IMR-90 (cell line): Measurements from ENCODE around the gene BHLHE23. TPM values are rescaled to one million over a fixed set of nuclear protein-coding genes. Genes with fewer than 3 reads are reported as not detected.

ENCODE experiments used
- ATAC-seq: fragments of 200-7000 bp; cut with Tn5 transposase; 2 replicates; pipeline ENCODE4 v1.9.1; 2020; ENCODE audit warnings: low read depth, mild to moderate bottlenecking, moderate library complexity
- BruUV-seq: library from RNA; stranded (reverse); fragments of 400-500 nt; replicated peaks from 2 replicates; lab custom pipeline; 2021; lab: Mats Ljungman, UMichigan
- CTCF ChIA-PET: fragments of 300-600 bp; formaldehyde crosslinking; extraction: SDS; loops from one replicate; lab custom pipeline; 2021; ENCODE audit warnings: antibody characterized with exemption; lab: Yijun Ruan, JAX
- POLR2A ChIA-PET: fragments of 300-600 bp; sonication (Branson Sonifier 250); formaldehyde crosslinking; loops from one replicate; lab custom pipeline; 2022; ENCODE audit warnings: antibody characterized with exemption; ENCODE audit not compliant: unreplicated experiment; lab: Charles Lee
- DNase-seq: peaks from one replicate; pipeline ENCODE4 v3.0.0; 2013
- H2AFZ ChIP-seq: replicated peaks from 2 replicates; pipeline ENCODE3; 2013; ENCODE audit warnings: low read length, mild to moderate bottlenecking; ENCODE audit not compliant: poor library complexity
- H2AK5ac ChIP-seq: 2 replicates; pipeline ENCODE4 v1.6.1; 2013; ENCODE audit warnings: low read depth, low read length, inconsistent platforms
- H2AK9ac ChIP-seq: replicated peaks from 2 replicates; pipeline ENCODE3; 2013; ENCODE audit warnings: mild to moderate bottlenecking, low read depth, low read length, moderate library complexity; ENCODE audit not compliant: poor library complexity
- H2BK120ac ChIP-seq: 2 replicates; pipeline ENCODE4 v1.6.1; 2013; ENCODE audit warnings: low read depth, low read length, inconsistent platforms
- H2BK15ac ChIP-seq: 3 replicates; pipeline ENCODE4 v1.6.1; 2013; ENCODE audit warnings: low read depth, low read length, inconsistent platforms
- H2BK20ac ChIP-seq: 2 replicates; pipeline ENCODE4 v1.6.1; 2013; ENCODE audit warnings: low read depth, mild to moderate bottlenecking, inconsistent platforms, low read length, moderate library complexity
- H2BK5ac ChIP-seq: 2 replicates; pipeline ENCODE4 v1.6.1; 2013; ENCODE audit warnings: mild to moderate bottlenecking, low read depth, low read length, inconsistent platforms; ENCODE audit not compliant: poor library complexity, severe bottlenecking
- H3K14ac ChIP-seq: replicated peaks from 2 replicates; pipeline ENCODE4 v1.6.1; 2013; ENCODE audit warnings: low read depth, low read length, inconsistent platforms
- H3K18ac ChIP-seq: 2 replicates; pipeline ENCODE4 v1.6.1; 2013; ENCODE audit warnings: low read depth, low read length, control low read depth
- H3K23ac ChIP-seq: 2 replicates; pipeline ENCODE4 v1.6.1; 2013; ENCODE audit warnings: low read depth, low read length, inconsistent platforms
- H3K27ac ChIP-seq: 2 replicates; pipeline ENCODE4 v1.5.1; 2013; ENCODE audit warnings: mild to moderate bottlenecking, control low read depth, low read length; ENCODE audit not compliant: insufficient read depth
- H3K27me3 ChIP-seq: 2 replicates; pipeline ENCODE4 v1.6.1; 2013; ENCODE audit warnings: low read length; ENCODE audit not compliant: control insufficient read depth, insufficient read depth
- H3K36me3 ChIP-seq: 2 replicates; pipeline ENCODE4 v1.6.1; 2013; ENCODE audit warnings: low read length, mixed read lengths; ENCODE audit not compliant: control insufficient read depth, insufficient read depth
- H3K4ac ChIP-seq: 2 replicates; pipeline ENCODE4 v1.6.1; 2013; ENCODE audit warnings: low read depth, low read length, inconsistent platforms
- H3K4me1 ChIP-seq: 2 replicates; pipeline ENCODE4 v1.6.1; 2013; ENCODE audit warnings: low read length, mixed read lengths; ENCODE audit not compliant: control insufficient read depth, insufficient read depth
- H3K4me2 ChIP-seq: 2 replicates; pipeline ENCODE4 v1.6.1; 2013; ENCODE audit warnings: low read depth, mild to moderate bottlenecking, control low read depth, low read length, moderate library complexity
- H3K4me3 ChIP-seq: 2 replicates; pipeline ENCODE4 v1.5.1; 2013; ENCODE audit warnings: low read depth, mild to moderate bottlenecking, control low read depth, low read length, moderate library complexity; ENCODE audit not compliant: insufficient read depth
- H3K56ac ChIP-seq: 2 replicates; pipeline ENCODE4 v1.6.1; 2013; ENCODE audit warnings: low read length, inconsistent platforms; ENCODE audit not compliant: insufficient read depth; ENCODE audit errors: extremely low read depth
- H3K79me1 ChIP-seq, 2 experiments: 2 replicates each; pipeline ENCODE4 v1.6.1; 2013; ENCODE audit warnings: low read length in 2 of 2, inconsistent platforms in 1 of 2, low read depth in 1 of 2
- H3K9ac ChIP-seq: 2 replicates; pipeline ENCODE4 v1.6.1; 2013; ENCODE audit warnings: low read depth, low read length, control low read depth
- H3K9me1 ChIP-seq: 2 replicates; pipeline ENCODE4 v1.6.1; 2013; ENCODE audit warnings: low read length, inconsistent platforms; ENCODE audit not compliant: insufficient read depth
- H3K9me3 ChIP-seq: 2 replicates; pipeline ENCODE4 v1.6.1; 2013; ENCODE audit warnings: low read length; ENCODE audit not compliant: control insufficient read depth, insufficient read depth
- H4K20me1 ChIP-seq: 2 replicates; pipeline ENCODE4 v1.6.1; 2013; ENCODE audit warnings: low read length, inconsistent platforms; ENCODE audit not compliant: insufficient read depth
- H4K5ac ChIP-seq: 2 replicates; pipeline ENCODE4 v1.6.1; 2013; ENCODE audit warnings: mild to moderate bottlenecking, low read depth, low read length, control low read depth
- H4K8ac ChIP-seq, 2 experiments: 2 replicates each; pipeline ENCODE4 v1.6.1; 2013; ENCODE audit warnings: low read depth in 2 of 2, low read length in 2 of 2, control low read depth in 1 of 2, inconsistent platforms in 1 of 2
- H4K91ac ChIP-seq: 2 replicates; pipeline ENCODE4 v1.6.1; 2013; ENCODE audit warnings: low read depth, low read length, inconsistent platforms; ENCODE audit not compliant: insufficient read depth
- CHD1 ChIP-seq: IDR thresholded peaks from 2 replicates; pipeline ENCODE4 v1.6.1; 2012; ENCODE audit warnings: low read depth, low read length, improper control_type of control experiment
- FOS ChIP-seq: fragments of 150-350 bp; IDR thresholded peaks from 2 replicates; pipeline ENCODE4 v1.6.1; 2016; ENCODE audit warnings: low read depth, low read length
- MAFK ChIP-seq: IDR thresholded peaks from 2 replicates; pipeline ENCODE4 v1.6.1; 2012; ENCODE audit warnings: low read depth, low read length, improper control_type of control experiment
- MXI1 ChIP-seq: IDR thresholded peaks from 2 replicates; pipeline ENCODE4 v1.6.1; 2012; ENCODE audit warnings: low read depth, mild to moderate bottlenecking, low read length, moderate library complexity, borderline replicate concordance
- WGBS, 2 experiments: methylation state at CpG; one replicate each; pipeline versions ENCODE4 v1.1.5 to v1.1.7; 2013; ENCODE audit warnings: missing lambda C conversion rate in 2 of 2; ENCODE audit not compliant: insufficient read length in 1 of 2; ENCODE audit errors: extremely low coverage in 2 of 2; 5-methylcytosine and 5-hydroxymethylcytosine counted together
- dilution Hi-C: fragments of 300-500 bp; cut with HindIII; formaldehyde crosslinking; loops from one replicate; pipeline ENCODE4 v1.14.3; 2018; ENCODE audit warnings: low sequenced_read_pairs; ENCODE audit not compliant: unreplicated experiment
- in situ Hi-C: fragments of 300-500 bp; cut with MboI; formaldehyde crosslinking; loops from 3 replicates; pipeline ENCODE4 v1.14.3; 2019; ENCODE audit warnings: low sequenced_read_pairs, inconsistent platforms, mixed read lengths
- intact Hi-C: fragments of 100-400 bp; cut with micrococcal nuclease; formaldehyde crosslinking; loops from 2 replicates; pipeline ENCODE4 v1.10.0; 2022
- polyA plus RNA-seq, 3 experiments: library from polyadenylated mRNA; depleted of rRNA; stranded (reverse); fragments of >200 nt; gene quantifications; 2 replicates each; pipeline ENCODE4 v1.2.3, GENCODE V29; 2012; ENCODE audit warnings: low replicate concordance in 1 of 3
- total RNA-seq: library from RNA; depleted of rRNA; stranded (reverse); fragments of >200 nt; gene quantifications from 2 replicates; pipeline ENCODE4 v1.2.3, GENCODE V29; 2012
- TF ChIP-seq, protein P1 (sequence below): conservative IDR thresholded peaks from 2 replicates; pipeline ENCODE4 v1.5.1; 2012; ENCODE audit warnings: mild to moderate bottlenecking, low read depth, low read length, improper control_type of control experiment

The BHLHE23 gene
- total and polyA plus RNA-seq, 2 of the 4 experiments (the other 2 are of a cell fraction), result not detected

DNA sequence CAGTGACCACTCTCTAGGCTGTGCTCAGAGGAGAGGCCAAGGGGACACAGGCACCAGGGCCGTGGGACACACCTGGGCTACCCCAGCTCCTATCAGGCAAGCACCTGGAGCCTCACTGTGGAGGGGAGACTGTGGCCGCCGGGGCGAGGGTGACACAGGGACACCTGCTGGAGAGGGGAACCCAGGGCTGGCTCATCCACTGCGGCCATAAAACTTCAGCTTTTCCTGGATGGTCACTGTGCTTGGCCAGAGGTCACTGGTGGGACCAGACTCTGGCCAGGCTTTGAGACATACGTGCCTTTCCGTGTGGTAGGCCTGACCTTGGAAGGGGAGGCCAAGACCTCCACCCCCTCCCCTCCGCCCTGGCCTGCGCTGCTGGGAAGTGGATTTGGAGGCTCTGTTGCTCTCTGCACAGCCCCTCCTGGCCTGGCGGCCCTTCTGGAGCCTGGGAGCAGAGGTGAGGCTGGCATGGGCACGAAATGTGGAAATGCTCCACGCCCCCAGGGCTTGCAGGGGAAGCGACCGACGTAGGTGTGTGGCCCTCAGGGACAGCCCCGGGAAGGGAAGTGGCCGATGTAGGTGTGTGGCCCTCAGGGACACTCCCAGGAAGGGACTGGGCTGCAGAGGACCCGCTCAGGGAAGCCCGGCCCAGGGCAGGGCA is 42.9 kb upstream of the BHLHE23 start:
- WGBS, 2 experiments, result 68% methylated on average over 10 of the region's 19 CpGs; no CpG with 5 or more reads in 1 of the 2 experiments
- no peak overlapping the region for H4K5ac ChIP-seq
- no peaks in the 10 kb centered on the region for H3K4me1 ChIP-seq
- H2BK15ac ChIP-seq, result no peak overlapping the region
- in situ Hi-C loops, result no loop called here
- no peak overlapping the region for H3K4me2 ChIP-seq
- H2BK5ac ChIP-seq, result no peak overlapping the region
- no peak overlapping the region for H3K56ac ChIP-seq
- intact Hi-C loops, result loop anchor here (10.0 kb wide), 1 partner anchor 135 kb away; no protein-coding TSS in a partner anchor
- TF ChIP-seq, protein P1, sequence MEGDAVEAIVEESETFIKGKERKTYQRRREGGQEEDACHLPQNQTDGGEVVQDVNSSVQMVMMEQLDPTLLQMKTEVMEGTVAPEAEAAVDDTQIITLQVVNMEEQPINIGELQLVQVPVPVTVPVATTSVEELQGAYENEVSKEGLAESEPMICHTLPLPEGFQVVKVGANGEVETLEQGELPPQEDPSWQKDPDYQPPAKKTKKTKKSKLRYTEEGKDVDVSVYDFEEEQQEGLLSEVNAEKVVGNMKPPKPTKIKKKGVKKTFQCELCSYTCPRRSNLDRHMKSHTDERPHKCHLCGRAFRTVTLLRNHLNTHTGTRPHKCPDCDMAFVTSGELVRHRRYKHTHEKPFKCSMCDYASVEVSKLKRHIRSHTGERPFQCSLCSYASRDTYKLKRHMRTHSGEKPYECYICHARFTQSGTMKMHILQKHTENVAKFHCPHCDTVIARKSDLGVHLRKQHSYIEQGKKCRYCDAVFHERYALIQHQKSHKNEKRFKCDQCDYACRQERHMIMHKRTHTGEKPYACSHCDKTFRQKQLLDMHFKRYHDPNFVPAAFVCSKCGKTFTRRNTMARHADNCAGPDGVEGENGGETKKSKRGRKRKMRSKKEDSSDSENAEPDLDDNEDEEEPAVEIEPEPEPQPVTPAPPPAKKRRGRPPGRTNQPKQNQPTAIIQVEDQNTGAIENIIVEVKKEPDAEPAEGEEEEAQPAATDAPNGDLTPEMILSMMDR, result no peak
- no peak for TF ChIP-seq MAFK
- no peak for TF ChIP-seq MXI1
- no peak for TF ChIP-seq CHD1
- no peak for TF ChIP-seq FOS
- H3K27ac ChIP-seq, result no peak overlapping the region
- H3K14ac ChIP-seq, result no peak overlapping the region
- no peak overlapping the region for H2BK20ac ChIP-seq
- no peak overlapping the region for H4K8ac ChIP-seq
- H4K91ac ChIP-seq, result no peak overlapping the region
- dilution Hi-C loops, result no loop called here
- no peak for ATAC-seq
- BruUV-seq, result no TSS peak
- no peak overlapping the region for H2AK9ac ChIP-seq
- POLR2A ChIA-PET, result no interaction called here
- no peak overlapping the region for H2AK5ac ChIP-seq
- no peak overlapping the region for H3K9ac ChIP-seq
- H3K4me3 ChIP-seq, result no peak overlapping the region
- H3K36me3 ChIP-seq, result no peaks in the 10 kb centered on the region
- no peaks in the 10 kb centered on the region for H3K79me1 ChIP-seq
- no peak overlapping the region for H3K23ac ChIP-seq
- no peak overlapping the region for H3K4ac ChIP-seq
- DNase-seq, result no peak
- H4K20me1 ChIP-seq, result no peaks in the 10 kb centered on the region
- H2AFZ ChIP-seq, result no peak overlapping the region
- CTCF ChIA-PET, result no interaction called here
- no peak overlapping the region for H3K18ac ChIP-seq
- H3K9me1 ChIP-seq, result no peaks in the 10 kb centered on the region
- H3K27me3 ChIP-seq, result peaks cover 40% of the 10 kb centered on the region
- H2BK120ac ChIP-seq, result no peak overlapping the region
- H3K9me3 ChIP-seq, result peaks cover 6% of the 10 kb centered on the region; the same call in 1 of the 2 replicates
